GM13976 (cell line): ENCODE measurements around the gene CAPN10.

Experiments used
- DNase-seq: peaks from one replicate; pipeline ENCODE4 v3.0.0; 2012; ENCODE audit warnings: low spot score
- CTCF ChIP-seq: IDR thresholded peaks from 2 replicates; pipeline ENCODE4 v1.5.1; 2012; ENCODE audit warnings: borderline replicate concordance, mild to moderate bottlenecking; ENCODE audit not compliant: insufficient read depth; ENCODE audit errors: extremely low read depth, missing control alignments, control extremely low read depth
- in situ Hi-C: fragments of 300-500 bp; cut with MboI; formaldehyde crosslinking; loops from one replicate; pipeline ENCODE4 v1.12.0; 2022; ENCODE audit warnings: low sequenced_read_pairs, mixed read lengths, inconsistent platforms; ENCODE audit not compliant: unreplicated experiment

Gene CAPN10

GRCh38 chr2:240626531-240627300, 40.2 kb downstream of the CAPN10 start:
- TF ChIP-seq CTCF, result no peak
- in situ Hi-C loops, result no loop called here
- no peak for DNase-seq

- no peak for TF ChIP-seq CTCF
- in situ Hi-C loops, result no loop called here
- no peak for DNase-seq
Observed at GRCh38 chr2:240627736-240628506, 41.4 kb downstream of the CAPN10 start.

- in situ Hi-C loops, result no loop called here
- no peak for DNase-seq
- TF ChIP-seq CTCF, result no peak
Observed at GRCh38 chr2:240628507-240628807, 41.9 kb downstream of the CAPN10 start.

GRCh38 chr2:240628808-240629618, 42.5 kb downstream of the CAPN10 start:
- no peak for TF ChIP-seq CTCF
- in situ Hi-C loops, result no loop called here
- no peak for DNase-seq

- in situ Hi-C loops, result no loop called here
- no peak for DNase-seq
- no peak for TF ChIP-seq CTCF
Observed at GRCh38 chr2:240629619-240629967, 43.1 kb downstream of the CAPN10 start.

- no peak for DNase-seq
- in situ Hi-C loops, result no loop called here
Observed at GRCh38 chr2:240629968-240630770, 43.6 kb downstream of the CAPN10 start.

More at GRCh38 chr2:240629968-240630770, 43.6 kb downstream of the CAPN10 start:
- TF ChIP-seq CTCF, result no peak
